GM21737 (cell line): ENCODE results near the gene TSNAXIP1.
A peak's percentile ranks its signal among the peaks of the same experiment; 100 is the strongest.
"Not testable (repeated sequence)": the region's sequence is repeated elsewhere in the genome, so short reads cannot be mapped to it uniquely, and the experiment has no call there.

Experiments
- ATAC-seq: cut with Tn5 transposase; IDR thresholded peaks from one replicate; pipeline ENCODE4 v1.9.1; 2021; ENCODE audit warnings: mild to moderate bottlenecking, moderate library complexity; ENCODE audit not compliant: unreplicated experiment

The TSNAXIP1 gene

GRCh38 chr16:67857547-67858233 is 51.0 kb downstream of the TSNAXIP1 start:
- ATAC-seq, result no peak

- ATAC-seq, result no peak
These were observed 51.8 kb downstream of the TSNAXIP1 start for GRCh38 chr16:67858500-67858899.

GRCh38 chr16:67860589-67861398 is 54.1 kb downstream of the TSNAXIP1 start:
- ATAC-seq, result no peak

- ATAC-seq, result no peak
These were observed 55.2 kb downstream of the TSNAXIP1 start for GRCh38 chr16:67861877-67862276.

GRCh38 chr16:67862623-67863583 is 56.2 kb downstream of the TSNAXIP1 start:
- no peak for ATAC-seq

- not testable (repeated sequence) for ATAC-seq
These were observed 57.4 kb downstream of the TSNAXIP1 start for GRCh38 chr16:67864044-67864443.

- ATAC-seq, result no peak
These were observed 57.9 kb downstream of the TSNAXIP1 start for GRCh38 chr16:67864594-67864993.

GRCh38 chr16:67865318-67865717 is 58.6 kb downstream of the TSNAXIP1 start:
- ATAC-seq, result no peak

- no peak for ATAC-seq
These were observed 61.6 kb downstream of the TSNAXIP1 start for GRCh38 chr16:67868290-67868689.

GRCh38 chr16:67869653-67870052 is 63.0 kb downstream of the TSNAXIP1 start:
- ATAC-seq, result no peak

- ATAC-seq, result no peak
These were observed 64.6 kb downstream of the TSNAXIP1 start for GRCh38 chr16:67871256-67871655.

- ATAC-seq, result no peak
These were observed 65.5 kb downstream of the TSNAXIP1 start for GRCh38 chr16:67872131-67872630.

GRCh38 chr16:67872631-67873434 is 66.1 kb downstream of the TSNAXIP1 start, which contains the start of gene EDC4:
Gene EDC4 (plus strand): TSS chr16:67873052. CDS start chr16:67873262, 210 bp downstream.
- ATAC-seq, result peak; percentile 81

GRCh38 chr16:67873435-67874370 is 67.0 kb downstream of the TSNAXIP1 start:
- no peak for ATAC-seq

GRCh38 chr16:67874372-67874771 is 67.7 kb downstream of the TSNAXIP1 start:
- no peak for ATAC-seq

GRCh38 chr16:67877064-67877463 is 70.4 kb downstream of the TSNAXIP1 start:
- no peak for ATAC-seq
